Adrenal gland (tissue), 12 donors: ENCODE data around the gene MESP2. TPM values are rescaled to one million over a fixed set of nuclear protein-coding genes. Genes with fewer than 3 reads are reported as not detected.
A peak's percentile ranks its signal among the peaks of the same experiment; 100 is the strongest.

Experiments
- DNase-seq, 7 donors: peaks; one replicate each; pipeline ENCODE4 v3.0.0-alpha.2; 2019 to 2020
- H3K27ac ChIP-seq, 5 donors: fragments of 200-600 bp; sonication (generic) in 4 of 5; 1 replicate in 3 of 5; 2 replicates in 2 of 5; pipeline versions ENCODE4 v1.5.1 to v1.8.0; 2016 to 2020; ENCODE audit warnings: mild to moderate bottlenecking in 1 of 5
- H3K27me3 ChIP-seq: fragments of 200-600 bp; 2 replicates; pipeline ENCODE4 v1.8.0; 2021
- H3K36me3 ChIP-seq, 2 donors: fragments of 200-600 bp; replicated peaks in 1 of 2; 1 replicate in 1 of 2; 2 replicates in 1 of 2; pipeline versions ENCODE4 v1.5.1 to v1.8.0; 2018 to 2022
- H3K4me1 ChIP-seq, 2 donors: fragments of 200-600 bp; replicated peaks in 1 of 2; 1 replicate in 1 of 2; 2 replicates in 1 of 2; pipeline versions ENCODE4 v1.5.1 to v1.8.0; 2018 to 2021
- H3K4me3 ChIP-seq, 4 donors: fragments of 200-600 bp; sonication (generic) in 3 of 4; one replicate each; pipeline ENCODE4 v1.5.1; 2016 to 2018
- H3K9me3 ChIP-seq, 3 donors: fragments of 200-600 bp; sonication (generic) in 1 of 3; replicated peaks in 1 of 3; 1 replicate in 2 of 3; 2 replicates in 1 of 3; pipeline versions ENCODE4 v1.5.1 to v1.8.0; 2016 to 2021
- POLR2A ChIP-seq, 2 donors: fragments of 450-650 bp; IDR thresholded peaks; one replicate each; pipeline ENCODE4 v1.6.1; 2017; ENCODE audit warnings: antibody characterized with exemption in 2 of 2, mild to moderate bottlenecking in 2 of 2, moderate library complexity in 1 of 2
- WGBS, 4 donors: extraction: QIAGEN DNeasy Blood & Tissue Kit in 2 of 4; methylation state at CpG; one replicate each; pipeline versions ENCODE4 v1.1.5 to v1.1.7; 2013 to 2017; 5-methylcytosine and 5-hydroxymethylcytosine counted together
- intact Hi-C, 2 donors: fragments of 100-400 bp; cut with DNase I; formaldehyde crosslinking; loops; one replicate each; pipeline versions ENCODE4 v1.14.1 to v1.15.0; 2022 to 2023
- polyA plus RNA-seq, 3 donors: library from polyadenylated mRNA; stranded (reverse); fragments of 200-250 nt in 2 of 3; fragments of 350-450 nt in 1 of 3; fragmentation: Illumina TruSeq in 1 of 3; extraction: RNeasy Lipid Tissue Mini Kit (QIAGEN cat#74804) in 1 of 3; gene quantifications; one replicate each; pipeline ENCODE4 v1.2.3, GENCODE V29; 2013 to 2014
- total RNA-seq, 9 donors: library from RNA; depleted of rRNA in 4 of 9; stranded (reverse); fragments of >200 nt in 4 of 9; fragments of 120-200 nt in 1 of 9; fragmentation: NEBNext Ultra II Directional in 1 of 9; extraction: Animal tissue kit (Norgen Biotek cat#: 25700) in 1 of 9; gene quantifications; one replicate each; pipeline versions ENCODE4 v1.1.0 to v1.2.4, GENCODE V29; 2013 to 2023
- TF ChIP-seq, protein P1 (sequence below), 6 experiments: fragments of 450-650 bp in 4 of 6; fragments of 200-600 bp in 2 of 6; sonication (generic) in 1 of 6; IDR thresholded peaks; 1 replicate in 5 of 6; 2 replicates in 1 of 6; pipeline versions ENCODE4 v1.5.1 to v1.8.0; 2016 to 2021; ENCODE audit warnings: antibody characterized with exemption in 6 of 6, mild to moderate bottlenecking in 2 of 6, moderate library complexity in 1 of 6
- donor health status: healthy with polysubstance abuse.
- donor health status: Bipolar disorder and iron deficiency.
- donor health status: DM: yes; HTN: yes; CAD: no.
- donor health status: DM: no; HTN: no; CAD: no.
- donor health status: DM: no; HTN: no; CAD: no.
- donor health status: DM: yes; HTN: yes; CAD: no.

Gene MESP2
- total and polyA plus RNA-seq, 12 donors = 0.34 to 1.7 (median 0.55) TPM; not detected in 3

DNA sequence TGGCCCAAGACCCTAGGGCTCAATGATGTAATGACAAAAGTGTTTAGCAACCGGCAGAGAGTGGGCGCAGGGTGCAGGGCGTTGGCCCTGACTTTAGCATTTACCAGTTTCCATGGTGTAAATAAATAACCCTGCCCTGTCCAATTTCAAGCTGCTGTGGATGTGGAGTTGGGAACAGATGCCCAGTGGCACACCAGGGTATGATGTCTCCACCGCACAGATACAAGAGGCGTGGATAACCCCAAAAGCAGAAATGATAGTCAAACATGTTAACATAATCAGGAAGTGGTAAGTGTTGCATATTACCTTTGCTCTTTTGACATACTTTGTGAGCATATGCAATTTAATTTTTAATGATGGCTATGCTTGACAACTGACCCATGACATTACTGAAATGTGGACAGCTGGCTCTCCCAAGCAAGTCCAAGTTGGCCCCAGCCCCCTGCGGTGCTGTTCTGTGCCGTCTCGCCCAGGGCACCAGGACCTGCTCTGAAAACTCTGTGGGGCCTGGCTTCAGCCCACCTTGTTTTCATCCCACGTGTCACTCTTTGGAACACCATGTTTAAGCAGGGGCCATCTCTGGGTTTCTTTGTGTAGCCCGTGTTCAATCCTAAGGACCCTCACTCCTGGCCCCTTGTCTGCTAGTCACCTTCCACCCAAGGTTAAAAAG lies 49.3 kb downstream of the MESP2 start:
- no peak for DNase-seq
- Histone ChIP-seq H3K27ac (no peak overlapping the region), H3K36me3 (no peaks in the 10 kb centered on the region), H3K4me1 (peaks cover 0 to 15% of the 10 kb centered on the region in 2 donors), H3K27me3 (no peaks in the 10 kb centered on the region), H3K4me3 (no peak overlapping the region), H3K9me3 (no peaks in the 10 kb centered on the region)
- WGBS, 4 donors = 69 to 77% (median 74%) methylated on average over 10 of the region's 10 CpGs
- intact Hi-C loops = no loop called here
- no peak for TF ChIP-seq POLR2A (IDR thresholded peaks at IDR 0.05)
- TF ChIP-seq, protein P1, sequence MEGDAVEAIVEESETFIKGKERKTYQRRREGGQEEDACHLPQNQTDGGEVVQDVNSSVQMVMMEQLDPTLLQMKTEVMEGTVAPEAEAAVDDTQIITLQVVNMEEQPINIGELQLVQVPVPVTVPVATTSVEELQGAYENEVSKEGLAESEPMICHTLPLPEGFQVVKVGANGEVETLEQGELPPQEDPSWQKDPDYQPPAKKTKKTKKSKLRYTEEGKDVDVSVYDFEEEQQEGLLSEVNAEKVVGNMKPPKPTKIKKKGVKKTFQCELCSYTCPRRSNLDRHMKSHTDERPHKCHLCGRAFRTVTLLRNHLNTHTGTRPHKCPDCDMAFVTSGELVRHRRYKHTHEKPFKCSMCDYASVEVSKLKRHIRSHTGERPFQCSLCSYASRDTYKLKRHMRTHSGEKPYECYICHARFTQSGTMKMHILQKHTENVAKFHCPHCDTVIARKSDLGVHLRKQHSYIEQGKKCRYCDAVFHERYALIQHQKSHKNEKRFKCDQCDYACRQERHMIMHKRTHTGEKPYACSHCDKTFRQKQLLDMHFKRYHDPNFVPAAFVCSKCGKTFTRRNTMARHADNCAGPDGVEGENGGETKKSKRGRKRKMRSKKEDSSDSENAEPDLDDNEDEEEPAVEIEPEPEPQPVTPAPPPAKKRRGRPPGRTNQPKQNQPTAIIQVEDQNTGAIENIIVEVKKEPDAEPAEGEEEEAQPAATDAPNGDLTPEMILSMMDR (IDR thresholded peaks at IDR 0.05) = no peak

DNA sequence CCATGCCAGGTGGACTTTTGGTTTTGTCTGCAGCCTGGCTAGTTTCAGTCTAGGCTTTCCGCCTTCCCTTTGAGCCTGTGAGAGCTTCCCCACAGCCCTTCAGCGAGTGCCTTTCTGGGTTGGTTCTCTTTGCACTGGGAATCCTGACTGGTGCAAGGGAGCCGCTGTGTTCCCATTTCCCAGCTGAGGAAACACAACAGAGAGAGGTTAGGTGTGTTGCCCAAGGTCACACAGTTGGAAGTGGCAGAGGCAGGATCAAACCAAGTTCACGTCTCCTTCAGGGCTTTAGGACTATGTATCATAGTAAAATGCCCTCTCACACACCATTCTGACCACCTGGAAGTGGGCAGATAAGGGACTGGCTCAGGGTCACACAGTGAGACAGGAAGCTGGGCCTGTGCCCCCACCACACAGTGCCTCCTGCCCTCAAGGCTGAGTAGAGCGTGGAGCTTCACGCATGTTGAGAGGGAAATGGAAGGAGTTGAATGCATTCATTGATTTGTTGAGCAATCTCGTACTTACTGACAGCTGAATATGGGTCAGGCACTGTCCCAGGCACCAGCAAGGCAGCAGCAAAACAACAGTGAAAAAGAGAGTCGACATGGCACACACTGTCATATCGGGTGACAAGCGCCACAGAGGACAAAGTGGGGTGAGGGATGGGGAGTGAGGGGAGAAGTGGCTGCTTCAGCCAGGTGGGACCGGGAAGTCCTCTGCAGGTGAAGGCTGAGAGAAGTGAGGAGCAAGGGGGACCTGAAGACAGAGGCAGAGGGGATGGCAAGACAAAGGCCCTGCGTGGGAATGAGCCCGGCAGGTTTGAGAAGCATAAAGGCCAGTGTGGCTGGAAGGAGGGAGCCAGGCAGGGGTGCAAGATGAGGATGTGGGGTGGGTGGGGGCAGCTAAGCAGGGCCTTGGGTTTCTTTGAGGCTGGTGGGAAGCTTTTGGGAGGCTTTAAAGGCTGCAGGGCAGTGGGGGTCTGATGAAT lies 50.8 kb downstream of the MESP2 start:
- Histone ChIP-seq H3K27ac (peak overlapping the region in 1 of 5 donors; percentile 76), H3K27me3 (no peaks in the 10 kb centered on the region), H3K9me3 (no peaks in the 10 kb centered on the region), H3K4me3 (no peak overlapping the region), H3K4me1 (peaks cover 0 to 15% of the 10 kb centered on the region in 2 donors), H3K36me3 (no peaks in the 10 kb centered on the region)
- intact Hi-C loops = no loop called here
- WGBS, 4 donors = 76 to 82% (median 79%) methylated on average over 10 to 13 of the region's 13 CpGs
- TF ChIP-seq, protein P1 (IDR thresholded peaks at IDR 0.05) = no peak
- no peak for TF ChIP-seq POLR2A (IDR thresholded peaks at IDR 0.05)
- DNase-seq = no peak

DNA sequence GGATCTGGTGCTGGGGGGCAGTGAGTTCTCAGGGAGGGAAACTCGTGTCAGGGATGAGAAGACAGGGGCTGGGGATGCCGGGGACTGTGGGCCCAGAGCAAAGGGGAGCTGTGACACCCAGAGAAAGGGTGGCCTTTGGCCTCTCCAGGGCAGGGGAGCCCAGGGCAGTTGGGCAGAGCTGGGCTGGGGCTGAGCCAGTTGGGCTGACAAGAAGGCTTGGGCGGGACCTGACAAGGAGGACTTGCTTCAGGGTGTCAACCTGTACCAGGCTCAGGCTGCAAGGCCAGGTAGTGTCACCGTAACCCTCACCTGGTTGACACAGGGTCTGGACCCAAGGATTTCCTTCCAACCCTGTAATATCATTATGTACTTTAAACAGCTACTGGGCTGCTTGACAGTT lies 51.7 kb downstream of the MESP2 start:
- TF ChIP-seq, protein P1 (IDR thresholded peaks at IDR 0.05) = no peak
- TF ChIP-seq POLR2A (IDR thresholded peaks at IDR 0.05) = no peak

More for the DNA sequence above, 51.7 kb downstream of the MESP2 start:
- Histone ChIP-seq H3K9me3 (no peaks in the 10 kb centered on the region), H3K4me1 (peaks cover 0 to 15% of the 10 kb centered on the region in 2 donors), H3K36me3 (peaks cover 0 to 3% of the 10 kb centered on the region in 2 donors), H3K27me3 (no peaks in the 10 kb centered on the region), H3K4me3 (no peak overlapping the region), H3K27ac (peak overlapping the region in 2 of 5 donors; percentile 54 to 76)
- WGBS, 4 donors = 85 to 96% (median 90%) methylated on average over 2 to 4 of the region's 4 CpGs
- intact Hi-C loops = no loop called here
- DNase-seq = no peak

Other genes starting within 250 kb of the MESP2 start
- 1 to 10 TPM in 1 of 9 donors, under 1 TPM in 7, not detected in 1; 0.12 to 2.4 (median 0.22) TPM for gene TICRR, start 200.9 kb upstream of the MESP2 start, total RNA-seq
- under 1 TPM; 0.10 to 0.24 (median 0.16) TPM for gene TICRR, start 200.9 kb upstream of the MESP2 start, polyA plus RNA-seq
- 1 to 10 TPM; 2.2 to 6.6 (median 5.6) TPM for gene KIF7, start 120.9 kb upstream of the MESP2 start, total RNA-seq
- 1 to 10 TPM; 1.6 to 8.2 (median 5.0) TPM for gene KIF7, start 120.9 kb upstream of the MESP2 start, polyA plus RNA-seq
- gene PLIN1, start 97.0 kb upstream of the MESP2 start, total RNA-seq = 10 to 100 TPM in 3 of 9 donors, 1 to 10 TPM in 5, under 1 TPM in 1; 0.11 to 21.3 (median 5.3) TPM
- gene PLIN1, start 97.0 kb upstream of the MESP2 start, polyA plus RNA-seq = 100 to 1,000 TPM in 1 of 3 donors, 1 to 10 TPM in 2; 2.4 to 199 (median 7.4) TPM
- gene PEX11A, start 85.6 kb upstream of the MESP2 start, total RNA-seq = 10 to 100 TPM in 6 of 9 donors, 1 to 10 TPM in 3; 7.7 to 23.2 (median 14.7) TPM
- gene PEX11A, start 85.6 kb upstream of the MESP2 start, polyA plus RNA-seq = 10 to 100 TPM in 1 of 3 donors, 1 to 10 TPM in 2; 5.4 to 22.3 (median 6.7) TPM
- gene WDR93, start 85.5 kb upstream of the MESP2 start, total RNA-seq = under 1 TPM in 5 of 9 donors, not detected in 4; 0.14 to 0.43 (median 0.26) TPM
- under 1 TPM; 0.37 to 0.40 (median 0.38) TPM for gene WDR93, start 85.5 kb upstream of the MESP2 start, polyA plus RNA-seq
- 1 to 10 TPM; 2.8 to 8.1 (median 5.3) TPM for gene MESP1, start 25.1 kb upstream of the MESP2 start, total RNA-seq
- gene MESP1, start 25.1 kb upstream of the MESP2 start, polyA plus RNA-seq = 10 to 100 TPM in 1 of 3 donors, 1 to 10 TPM in 1, under 1 TPM in 1; 0.46 to 11.7 (median 4.3) TPM
- 10 to 100 TPM in 5 of 9 donors, 1 to 10 TPM in 4; 2.8 to 26.7 (median 14.1) TPM for gene ANPEP, start 38.5 kb downstream of the MESP2 start, total RNA-seq
- gene ANPEP, start 38.5 kb downstream of the MESP2 start, polyA plus RNA-seq = 10 to 100 TPM in 2 of 3 donors, 1 to 10 TPM in 1; 5.5 to 35.8 (median 17.5) TPM
- 100 to 1,000 TPM in 1 of 9 donors, 10 to 100 TPM in 8; 45.0 to 110 (median 64.7) TPM for gene AP3S2, start 117.7 kb downstream of the MESP2 start, total RNA-seq
- 10 to 100 TPM; 10.8 to 63.2 (median 18.7) TPM for gene AP3S2, start 117.7 kb downstream of the MESP2 start, polyA plus RNA-seq
- 10 to 100 TPM in 6 of 9 donors, 1 to 10 TPM in 3; 5.6 to 18.2 (median 12.3) TPM for gene ARPIN, start 136.6 kb downstream of the MESP2 start, total RNA-seq
- 1 to 10 TPM; 5.6 to 7.5 (median 5.6) TPM for gene ARPIN, start 136.6 kb downstream of the MESP2 start, polyA plus RNA-seq
- 10 to 100 TPM in 8 of 9 donors, 1 to 10 TPM in 1; 4.1 to 23.1 (median 14.5) TPM for gene ZNF710, start 225.0 kb downstream of the MESP2 start, total RNA-seq
- 10 to 100 TPM in 2 of 3 donors, 1 to 10 TPM in 1; 7.4 to 59.0 (median 32.2) TPM for gene ZNF710, start 225.0 kb downstream of the MESP2 start, polyA plus RNA-seq